Measurements from ENCODE around the gene FADS2.

Gene FADS2

GRCh38 chr11:61853698-61854169, 25.6 kb downstream of the FADS2 start:
- no peak for TF ChIP-seq CTCF (IDR thresholded peaks at IDR 0.05)
- H3K27ac ChIP-seq, result no peak overlapping the region
- no peak for DNase-seq (ENCODE audit: low spot score)
- H3K4me3 ChIP-seq, result no peak overlapping the region

GRCh38 chr11:61854206-61854895, 26.3 kb downstream of the FADS2 start:
- Histone ChIP-seq H3K27ac (no peak overlapping the region), H3K4me3 (no peak overlapping the region)
- TF ChIP-seq CTCF (IDR thresholded peaks at IDR 0.05), result no peak
- no peak for DNase-seq (ENCODE audit: low spot score)

- DNase-seq (ENCODE audit: low spot score), result no peak
- no peak for TF ChIP-seq CTCF (IDR thresholded peaks at IDR 0.05)
- Histone ChIP-seq H3K27ac (no peak overlapping the region), H3K4me3 (no peak overlapping the region)
These were observed 27.0 kb downstream of the FADS2 start for GRCh38 chr11:61854966-61855714.

- Histone ChIP-seq H3K4me3 (no peak overlapping the region), H3K27ac (no peak overlapping the region)
- no peak for DNase-seq (ENCODE audit: low spot score)
- no peak for TF ChIP-seq CTCF (IDR thresholded peaks at IDR 0.05)
These were observed 28.0 kb downstream of the FADS2 start for GRCh38 chr11:61855939-61856680.

- DNase-seq (ENCODE audit: low spot score), result no peak
- H3K27ac ChIP-seq, result no peak overlapping the region
- no peak overlapping the region for H3K4me3 ChIP-seq
- no peak for TF ChIP-seq CTCF (IDR thresholded peaks at IDR 0.05)
These were observed 32.2 kb downstream of the FADS2 start for GRCh38 chr11:61860054-61860903.

GRCh38 chr11:61861634-61862033, 33.5 kb downstream of the FADS2 start:
- Histone ChIP-seq H3K27ac (no peak overlapping the region), H3K4me3 (no peak overlapping the region)
- no peak for DNase-seq (ENCODE audit: low spot score)
- no peak for TF ChIP-seq CTCF (IDR thresholded peaks at IDR 0.05)
